ENCODE measurements around the gene PPP2R5C.

PPP2R5C gene

DNA sequence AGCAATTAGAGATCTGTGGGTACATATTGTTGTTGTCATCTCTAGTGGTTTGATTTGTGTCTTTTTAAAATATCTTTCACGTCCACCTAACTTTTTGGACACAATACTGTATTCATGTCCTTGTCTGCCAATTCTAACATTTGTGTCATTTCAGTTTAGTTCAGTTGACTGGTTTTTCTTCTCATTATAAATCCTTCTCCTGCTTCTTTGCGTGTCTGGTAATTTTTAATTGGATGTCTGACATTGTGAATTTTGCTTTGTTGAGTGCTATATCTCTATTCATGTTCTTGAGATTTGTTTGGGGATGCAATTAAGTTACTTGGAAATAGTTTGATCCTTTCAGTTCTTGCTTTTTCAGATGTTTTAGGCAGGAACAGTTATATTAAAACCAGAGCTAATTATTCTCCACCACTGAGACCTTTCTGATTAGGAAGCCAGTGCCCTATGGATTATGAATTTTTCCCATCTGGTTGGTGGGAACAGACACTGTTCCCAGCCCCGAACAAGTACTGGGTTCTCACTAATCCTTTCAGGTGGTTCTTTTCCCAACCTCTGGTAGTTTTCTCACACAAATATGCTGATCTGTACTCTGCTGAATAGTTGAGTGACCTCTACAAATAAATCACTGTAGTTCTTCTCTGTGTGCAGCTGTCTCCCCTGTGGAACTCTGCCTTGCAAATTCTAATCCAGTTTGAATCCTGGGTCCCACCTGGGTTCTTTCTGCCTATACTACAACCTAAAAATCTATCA, 111.7 kb downstream of the PPP2R5C start:
- DNase-seq: no peak
- in situ Hi-C loops (cut with HindIII; ENCODE audit: low pct_ligation_motif_present, low sequenced_read_pairs): no loop called here
- no peaks in the 10 kb centered on the region for H3K36me3 ChIP-seq (replicated peaks)
- H3K27ac ChIP-seq: no peak overlapping the region
- H3K27me3 ChIP-seq (replicated peaks): no peaks in the 10 kb centered on the region
- TF ChIP-seq, protein P1, sequence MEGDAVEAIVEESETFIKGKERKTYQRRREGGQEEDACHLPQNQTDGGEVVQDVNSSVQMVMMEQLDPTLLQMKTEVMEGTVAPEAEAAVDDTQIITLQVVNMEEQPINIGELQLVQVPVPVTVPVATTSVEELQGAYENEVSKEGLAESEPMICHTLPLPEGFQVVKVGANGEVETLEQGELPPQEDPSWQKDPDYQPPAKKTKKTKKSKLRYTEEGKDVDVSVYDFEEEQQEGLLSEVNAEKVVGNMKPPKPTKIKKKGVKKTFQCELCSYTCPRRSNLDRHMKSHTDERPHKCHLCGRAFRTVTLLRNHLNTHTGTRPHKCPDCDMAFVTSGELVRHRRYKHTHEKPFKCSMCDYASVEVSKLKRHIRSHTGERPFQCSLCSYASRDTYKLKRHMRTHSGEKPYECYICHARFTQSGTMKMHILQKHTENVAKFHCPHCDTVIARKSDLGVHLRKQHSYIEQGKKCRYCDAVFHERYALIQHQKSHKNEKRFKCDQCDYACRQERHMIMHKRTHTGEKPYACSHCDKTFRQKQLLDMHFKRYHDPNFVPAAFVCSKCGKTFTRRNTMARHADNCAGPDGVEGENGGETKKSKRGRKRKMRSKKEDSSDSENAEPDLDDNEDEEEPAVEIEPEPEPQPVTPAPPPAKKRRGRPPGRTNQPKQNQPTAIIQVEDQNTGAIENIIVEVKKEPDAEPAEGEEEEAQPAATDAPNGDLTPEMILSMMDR (IDR thresholded peaks at IDR 0.05; ENCODE audit: low read depth, low read length, missing control alignments): no peak
- no peak overlapping the region for H3K4me3 ChIP-seq (ENCODE audit: low read depth, low read length)

DNA sequence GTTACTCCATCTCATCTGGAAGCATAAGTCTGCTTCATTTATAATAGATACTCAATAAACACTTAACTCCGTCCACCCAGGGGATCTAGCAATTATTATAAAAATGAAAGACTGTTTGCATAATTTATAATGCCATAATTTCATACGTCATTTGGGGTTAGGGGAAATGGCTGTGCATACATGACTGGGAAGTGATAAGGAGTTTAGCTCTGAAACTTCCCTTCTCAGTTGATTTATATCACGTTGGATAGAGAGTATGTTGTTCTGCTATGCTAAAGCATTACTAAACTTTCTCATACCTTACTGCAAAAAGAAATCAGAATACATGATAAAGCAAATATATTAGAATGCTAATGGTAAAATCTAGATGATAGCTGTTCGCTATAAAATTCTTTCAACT, 112.5 kb downstream of the PPP2R5C start:
- no peak overlapping the region for H3K4me3 ChIP-seq (ENCODE audit: low read depth, low read length)
- no peak for DNase-seq
- TF ChIP-seq, protein P1 (IDR thresholded peaks at IDR 0.05; ENCODE audit: low read depth, low read length, missing control alignments): no peak
- no peak overlapping the region for H3K27ac ChIP-seq
- in situ Hi-C loops (cut with HindIII; ENCODE audit: low pct_ligation_motif_present, low sequenced_read_pairs): no loop called here
- no peaks in the 10 kb centered on the region for H3K36me3 ChIP-seq (replicated peaks)
- no peaks in the 10 kb centered on the region for H3K27me3 ChIP-seq (replicated peaks)

GRCh38 chr14:101875041-101875726, 113.7 kb downstream of the PPP2R5C start:
- in situ Hi-C loops (cut with HindIII; ENCODE audit: low pct_ligation_motif_present, low sequenced_read_pairs): no loop called here
- H3K27me3 ChIP-seq (replicated peaks): no peaks in the 10 kb centered on the region
- no peaks in the 10 kb centered on the region for H3K36me3 ChIP-seq (replicated peaks)
- DNase-seq: no peak
- no peak overlapping the region for H3K27ac ChIP-seq
- H3K4me3 ChIP-seq (ENCODE audit: low read depth, low read length): no peak overlapping the region
- TF ChIP-seq, protein P1 (IDR thresholded peaks at IDR 0.05; ENCODE audit: low read depth, low read length, missing control alignments): no peak

- in situ Hi-C loops (cut with HindIII; ENCODE audit: low pct_ligation_motif_present, low sequenced_read_pairs): no loop called here
- Histone ChIP-seq H3K36me3 (replicated peaks) (no peaks in the 10 kb centered on the region), H3K4me3 (ENCODE audit: low read depth, low read length) (no peak overlapping the region), H3K27ac (no peak overlapping the region), H3K27me3 (replicated peaks) (no peaks in the 10 kb centered on the region)
- TF ChIP-seq, protein P1 (IDR thresholded peaks at IDR 0.05; ENCODE audit: low read depth, low read length, missing control alignments): no peak
- no peak for DNase-seq
These were observed 114.4 kb downstream of the PPP2R5C start for GRCh38 chr14:101875727-101876554.

DNA sequence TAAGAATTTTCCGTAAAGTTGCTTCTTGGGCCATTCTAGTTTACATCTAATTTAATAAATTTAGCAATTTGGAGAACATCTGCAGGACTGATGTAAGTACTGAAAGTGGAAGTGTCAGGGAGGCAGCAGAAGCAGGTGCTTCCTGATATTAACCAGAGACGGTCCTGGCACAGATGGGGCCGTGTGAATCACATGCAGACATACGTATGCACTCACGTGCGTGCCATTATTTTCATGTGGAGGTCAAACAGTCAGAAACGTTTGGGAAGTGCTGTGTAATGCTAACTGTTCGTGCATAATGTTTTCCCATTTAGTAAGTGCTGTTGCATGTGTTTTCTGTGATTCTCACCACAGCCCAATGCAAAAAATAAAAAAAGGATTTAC, 115.0 kb downstream of the PPP2R5C start:
- Histone ChIP-seq H3K36me3 (replicated peaks) (no peaks in the 10 kb centered on the region), H3K27ac (no peak overlapping the region), H3K4me3 (ENCODE audit: low read depth, low read length) (no peak overlapping the region), H3K27me3 (replicated peaks) (no peaks in the 10 kb centered on the region)
- TF ChIP-seq, protein P1 (IDR thresholded peaks at IDR 0.05; ENCODE audit: low read depth, low read length, missing control alignments): no peak
- in situ Hi-C loops (cut with HindIII; ENCODE audit: low pct_ligation_motif_present, low sequenced_read_pairs): no loop called here
- DNase-seq: no peak
